ENCODE measurements around the gene LMO4. TPM values are rescaled to one million over a fixed set of nuclear protein-coding genes. Genes with fewer than 3 reads are reported as not detected.

The LMO4 gene
- total and polyA plus RNA-seq, 10 of the 15 experiments (the other 5 are each of a cell fraction or from before 2014, with no cell fraction given) = 3.8 to 76.6 (median 20.7) TPM

DNA sequence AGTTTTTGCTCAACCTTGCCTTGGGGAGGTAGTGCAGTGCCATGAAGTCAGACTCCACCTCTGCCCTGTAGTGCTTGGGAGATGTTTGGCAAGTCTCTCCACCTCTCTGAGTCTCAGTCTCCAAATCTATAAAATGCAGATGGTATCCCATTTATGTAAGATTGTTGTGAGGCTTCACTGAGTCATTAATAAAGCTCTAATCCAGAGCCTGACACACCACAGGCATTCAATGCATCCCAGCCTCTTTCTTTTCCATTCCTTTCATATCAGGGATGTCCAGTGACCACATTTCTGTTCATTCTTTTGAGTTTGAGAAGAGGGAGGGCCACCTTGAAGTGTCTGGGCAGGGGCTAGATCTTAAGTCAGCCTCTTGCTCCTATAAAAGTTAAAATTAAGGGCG, 37.6 kb upstream of the LMO4 start:
- no peaks in the 10 kb centered on the region for H3K4me1 ChIP-seq (ENCODE audit: control insufficient read depth, insufficient read depth, low read length)
- no peak overlapping the region for H3K27ac ChIP-seq (ENCODE audit: control insufficient read depth, insufficient read depth)
- no peaks in the 10 kb centered on the region for H3K36me3 ChIP-seq (ENCODE audit: control insufficient read depth in 2 of 2, insufficient read depth in 2 of 2, low read length in 1 of 2)
- ChIA-PET SMC1A (ENCODE audit: uncharacterized antibody, unreplicated experiment) (no interaction called here), CTCF (interaction anchor here (1.0 to 1.5 kb wide), 3 partner anchors 11 to 219 kb away, joined by 3 read pairs; no protein-coding TSS in a partner anchor), POLR2A (no interaction called here), RAD21 (ENCODE audit: unreplicated experiment) (no interaction called here)
- H3K27me3 ChIP-seq (replicated peaks in 1 of 2; ENCODE audit: control insufficient read depth in 2 of 2, insufficient read depth in 2 of 2, low read length in 1 of 2) = no peaks in the 10 kb centered on the region
- BruUV-seq (replicated peaks) = no TSS peak
- no peak overlapping the region for H3K4me2 ChIP-seq (ENCODE audit: control insufficient read depth, insufficient read depth)
- no peak overlapping the region for H3K4me3 ChIP-seq
- no peaks in the 10 kb centered on the region for H4K20me1 ChIP-seq (ENCODE audit: control insufficient read depth, insufficient read depth)
- no peak for FAIRE-seq
- in situ Hi-C loops (cut with MboI) = loop anchor here (10.0 kb wide), 2 partner anchors 156 to 664 kb away; no protein-coding TSS in a partner anchor
- WGBS (ENCODE audit: insufficient coverage, insufficient replicate concordance, low lambda C conversion rate, missing lambda C conversion rate) = 0% methylated on average over 1 of the region's 1 CpG
- no peaks in the 10 kb centered on the region for H3K79me2 ChIP-seq (ENCODE audit: control insufficient read depth, insufficient read depth, low read length)
- H3K9ac ChIP-seq (ENCODE audit: control insufficient read depth, insufficient read depth, low read length) = no peak overlapping the region
- no peak for ATAC-seq
- H2AFZ ChIP-seq (ENCODE audit: control insufficient read depth, low read depth, low read length) = no peak overlapping the region
- H3K9me3 ChIP-seq (replicated peaks; ENCODE audit: control insufficient read depth, insufficient read depth, low read length) = no peaks in the 10 kb centered on the region
- intact Hi-C loops (cut with micrococcal nuclease; ENCODE audit: unreplicated experiment) = loop anchor here (5.0 to 10.0 kb wide), 4 partner anchors 139 to 1011 kb away; no protein-coding TSS in a partner anchor
- DNase-seq (ENCODE audit: low read depth, low spot score) = no peak
- TF ChIP-seq CBX3 (IDR thresholded peaks at IDR 0.05; ENCODE audit: borderline replicate concordance, low read depth) (no peak), FOS (IDR thresholded peaks at IDR 0.05; ENCODE audit: borderline replicate concordance, extremely low read depth, insufficient read length) (no peak), RELA (IDR thresholded peaks at IDR 0.05; ENCODE audit: borderline replicate concordance, partially characterized antibody) (no peak), CEBPZ (IDR thresholded peaks at IDR 0.05; ENCODE audit: low read depth, low read length) (no peak), CHD1 (IDR thresholded peaks at IDR 0.05; ENCODE audit: low read depth, low read length) (no peak), ZNF24 (IDR thresholded peaks at IDR 0.05) (no peak), NRF1 (conservative IDR thresholded peaks at IDR 0.05; ENCODE audit: low read depth, low read length) (no peak), BMI1 (IDR thresholded peaks at IDR 0.05; ENCODE audit: borderline replicate concordance) (no peak), RBBP5 (conservative IDR thresholded peaks at IDR 0.05) (no peak), PML (IDR thresholded peaks at IDR 0.05; ENCODE audit: low read length) (no peak), TAF1 (IDR thresholded peaks at IDR 0.05; ENCODE audit: borderline replicate concordance, low read depth, low read length) (no peak), HCFC1 (IDR thresholded peaks at IDR 0.05; ENCODE audit: low read length) (no peak), MEF2A (IDR thresholded peaks at IDR 0.05; ENCODE audit: insufficient read depth, low read depth, low read length) (no peak), FOXM1 (IDR thresholded peaks at IDR 0.05; ENCODE audit: low read depth, low read length) (no peak), KAT2A (conservative IDR thresholded peaks at IDR 0.05; ENCODE audit: control insufficient read depth, low read depth, low read length) (no peak), RAD51 (IDR thresholded peaks at IDR 0.05) (no peak), HDGF (IDR thresholded peaks at IDR 0.05) (no peak)
- TF ChIP-seq, protein P1, sequence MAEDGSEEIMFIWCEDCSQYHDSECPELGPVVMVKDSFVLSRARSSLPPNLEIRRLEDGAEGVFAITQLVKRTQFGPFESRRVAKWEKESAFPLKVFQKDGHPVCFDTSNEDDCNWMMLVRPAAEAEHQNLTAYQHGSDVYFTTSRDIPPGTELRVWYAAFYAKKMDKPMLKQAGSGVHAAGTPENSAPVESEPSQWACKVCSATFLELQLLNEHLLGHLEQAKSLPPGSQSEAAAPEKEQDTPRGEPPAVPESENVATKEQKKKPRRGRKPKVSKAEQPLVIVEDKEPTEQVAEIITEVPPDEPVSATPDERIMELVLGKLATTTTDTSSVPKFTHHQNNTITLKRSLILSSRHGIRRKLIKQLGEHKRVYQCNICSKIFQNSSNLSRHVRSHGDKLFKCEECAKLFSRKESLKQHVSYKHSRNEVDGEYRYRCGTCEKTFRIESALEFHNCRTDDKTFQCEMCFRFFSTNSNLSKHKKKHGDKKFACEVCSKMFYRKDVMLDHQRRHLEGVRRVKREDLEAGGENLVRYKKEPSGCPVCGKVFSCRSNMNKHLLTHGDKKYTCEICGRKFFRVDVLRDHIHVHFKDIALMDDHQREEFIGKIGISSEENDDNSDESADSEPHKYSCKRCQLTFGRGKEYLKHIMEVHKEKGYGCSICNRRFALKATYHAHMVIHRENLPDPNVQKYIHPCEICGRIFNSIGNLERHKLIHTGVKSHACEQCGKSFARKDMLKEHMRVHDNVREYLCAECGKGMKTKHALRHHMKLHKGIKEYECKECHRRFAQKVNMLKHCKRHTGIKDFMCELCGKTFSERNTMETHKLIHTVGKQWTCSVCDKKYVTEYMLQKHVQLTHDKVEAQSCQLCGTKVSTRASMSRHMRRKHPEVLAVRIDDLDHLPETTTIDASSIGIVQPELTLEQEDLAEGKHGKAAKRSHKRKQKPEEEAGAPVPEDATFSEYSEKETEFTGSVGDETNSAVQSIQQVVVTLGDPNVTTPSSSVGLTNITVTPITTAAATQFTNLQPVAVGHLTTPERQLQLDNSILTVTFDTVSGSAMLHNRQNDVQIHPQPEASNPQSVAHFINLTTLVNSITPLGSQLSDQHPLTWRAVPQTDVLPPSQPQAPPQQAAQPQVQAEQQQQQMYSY (CRISPR knock-in tag; IDR thresholded peaks at IDR 0.05) = no peak
